Mesodermal cell (in vitro differentiated cells): ENCODE data around the gene ACOT13.

Experiments
- H3K27ac ChIP-seq: 2 replicates; pipeline ENCODE4 v1.7.0; 2013; ENCODE audit warnings: mild to moderate bottlenecking, low read depth, low read length, moderate library complexity; ENCODE audit not compliant: severe bottlenecking
- H3K36me3 ChIP-seq: 2 replicates; pipeline ENCODE4 v1.7.1; 2013; ENCODE audit warnings: mild to moderate bottlenecking, low read length, moderate library complexity; ENCODE audit not compliant: control insufficient read depth, insufficient read depth
- H3K4me1 ChIP-seq: one replicate; pipeline ENCODE4 v1.7.1; 2013; ENCODE audit warnings: mild to moderate bottlenecking, low read length; ENCODE audit not compliant: insufficient read depth, control insufficient read depth, poor library complexity, severe bottlenecking
- H3K4me3 ChIP-seq: 2 replicates; pipeline ENCODE4 v1.7.0; 2013; ENCODE audit warnings: low read length, control low read depth, mild to moderate bottlenecking; ENCODE audit not compliant: insufficient read depth, poor library complexity, severe bottlenecking; ENCODE audit errors: extremely low read depth
- H3K9me3 ChIP-seq: 2 replicates; pipeline ENCODE4 v1.7.1; 2013; ENCODE audit warnings: mild to moderate bottlenecking, low read length, moderate library complexity; ENCODE audit not compliant: control insufficient read depth
- WGBS, 2 experiments: methylation state at CpG; one replicate each; pipeline ENCODE4 v1.1.5; 2013; ENCODE audit warnings: missing lambda C conversion rate in 2 of 2; ENCODE audit not compliant: insufficient coverage in 2 of 2; 5-methylcytosine and 5-hydroxymethylcytosine counted together

ACOT13 gene

DNA sequence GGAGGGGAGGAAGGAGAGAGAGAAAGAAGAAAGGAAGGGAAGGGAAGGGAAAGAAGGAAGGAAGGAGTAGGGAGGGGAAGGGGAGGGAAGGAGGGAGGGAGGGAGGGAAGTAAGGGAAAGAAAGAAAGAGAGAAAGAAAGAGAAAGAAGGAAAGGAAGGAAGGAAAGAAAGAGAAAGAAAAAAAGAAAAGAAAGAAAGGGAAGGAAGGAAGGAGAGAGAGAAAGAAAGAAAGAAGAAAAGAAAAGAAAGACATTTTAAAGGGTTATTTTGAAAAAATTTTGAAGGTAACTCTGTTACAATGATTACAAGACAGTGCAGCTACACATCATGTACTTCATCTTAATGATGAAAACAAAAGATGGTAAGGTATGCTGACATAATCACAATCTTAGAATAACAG, 24.8 kb upstream of the ACOT13 start:
- no peaks in the 10 kb centered on the region for H3K4me1 ChIP-seq
- H3K4me3 ChIP-seq: no peak overlapping the region
- no peaks in the 10 kb centered on the region for H3K9me3 ChIP-seq
- H3K27ac ChIP-seq: no peak overlapping the region
- H3K36me3 ChIP-seq: no peaks in the 10 kb centered on the region

DNA sequence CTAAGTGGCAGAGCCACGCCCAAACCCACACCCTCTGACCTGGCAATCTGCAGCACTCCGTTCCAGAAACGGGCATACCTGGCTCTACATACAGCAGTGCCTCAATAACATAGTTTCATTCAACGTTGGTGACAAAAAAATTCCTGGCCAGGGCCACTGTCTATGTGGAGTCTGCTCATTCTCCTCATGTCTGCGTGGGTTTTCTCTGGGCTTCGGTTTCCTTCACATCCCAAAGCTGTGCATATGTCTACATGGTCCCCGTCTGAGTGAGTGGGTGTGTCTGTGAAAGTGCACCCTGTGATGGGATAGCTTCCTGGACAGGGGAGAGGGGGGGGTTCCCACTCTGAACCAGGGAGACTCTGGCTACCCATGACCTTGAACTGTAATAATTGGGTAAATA, 23.0 kb upstream of the ACOT13 start:
- no peaks in the 10 kb centered on the region for H3K4me1 ChIP-seq
- no peaks in the 10 kb centered on the region for H3K9me3 ChIP-seq
- no peaks in the 10 kb centered on the region for H3K36me3 ChIP-seq
- H3K4me3 ChIP-seq: no peak overlapping the region
- WGBS, 2 experiments: 85 to 89% methylated on average over 4 to 5 of the region's 7 CpGs
- no peak overlapping the region for H3K27ac ChIP-seq

DNA sequence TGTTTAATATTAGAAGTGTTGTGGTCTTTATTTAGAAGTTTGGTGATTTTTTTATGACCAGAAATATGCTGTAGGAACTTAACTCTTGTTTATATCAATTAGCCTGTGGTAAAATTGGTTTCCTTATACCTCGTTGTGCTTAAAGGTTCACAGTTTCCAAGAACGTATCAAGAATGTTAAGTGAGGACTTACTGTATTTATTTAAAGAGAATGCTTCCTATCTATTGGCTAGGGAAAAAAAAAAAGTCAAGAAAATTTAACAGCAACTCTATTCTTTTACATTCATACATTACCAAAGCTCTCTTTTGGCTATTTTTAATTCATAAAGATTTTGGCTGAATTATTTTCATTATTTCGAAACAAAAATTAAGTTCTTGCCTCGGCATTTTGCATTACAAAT, 22.5 kb upstream of the ACOT13 start:
- H3K9me3 ChIP-seq: no peaks in the 10 kb centered on the region
- H3K27ac ChIP-seq: no peak overlapping the region
- whole genome bisulfite sequencing, 2 experiments: 93% methylated on average over 2 of the region's 4 CpGs; no CpG with 5 or more reads in 1 of the 2 experiments
- no peaks in the 10 kb centered on the region for H3K4me1 ChIP-seq
- H3K4me3 ChIP-seq: no peak overlapping the region
- no peaks in the 10 kb centered on the region for H3K36me3 ChIP-seq

DNA sequence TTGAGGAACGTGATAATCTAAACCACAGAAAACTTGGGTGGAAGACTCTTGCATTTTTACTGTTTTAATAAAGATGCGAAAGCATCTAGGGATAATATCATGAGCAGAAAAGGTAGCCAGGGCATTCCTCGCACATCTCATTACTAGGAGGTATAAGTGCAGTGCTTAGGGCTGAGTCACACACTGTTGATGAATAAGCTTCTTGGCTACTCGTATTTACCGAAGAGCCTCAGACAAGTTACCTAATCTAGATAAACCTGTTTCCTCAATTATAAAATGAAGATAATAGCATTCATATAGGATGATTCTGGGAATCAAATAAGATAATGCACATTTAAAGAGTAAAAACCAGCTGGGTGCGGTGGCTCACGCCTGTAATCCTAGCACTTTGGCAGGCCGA, 20.1 kb upstream of the ACOT13 start:
- H3K27ac ChIP-seq: no peak overlapping the region
- peaks cover 13% of the 10 kb centered on the region for H3K36me3 ChIP-seq
- 89 to 96% methylated on average over 6 of the region's 8 CpGs for WGBS, 2 experiments
- no peaks in the 10 kb centered on the region for H3K4me1 ChIP-seq
- H3K9me3 ChIP-seq: no peaks in the 10 kb centered on the region
- no peak overlapping the region for H3K4me3 ChIP-seq

DNA sequence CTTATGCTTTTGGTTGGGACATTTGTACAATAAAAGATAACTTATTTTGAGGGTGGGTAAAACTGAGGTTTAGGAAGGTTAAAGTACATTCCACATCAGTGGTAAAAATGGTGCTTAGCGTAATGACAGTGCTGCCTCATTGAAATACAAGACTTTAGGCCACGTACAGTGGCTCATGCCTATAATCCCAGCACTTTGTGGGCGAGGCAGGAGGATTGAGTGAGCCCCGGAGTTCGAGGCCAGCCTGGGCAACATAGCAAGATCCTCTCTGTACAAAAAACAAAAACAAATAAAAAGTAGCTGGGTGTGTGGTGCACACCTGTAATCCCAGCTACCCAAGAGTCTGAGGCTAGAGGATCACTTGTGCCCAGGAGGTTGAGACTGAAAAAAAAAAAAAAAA, 18.6 kb upstream of the ACOT13 start:
- 88 to 90% methylated on average over 2 of the region's 5 CpGs for WGBS, 2 experiments

DNA sequence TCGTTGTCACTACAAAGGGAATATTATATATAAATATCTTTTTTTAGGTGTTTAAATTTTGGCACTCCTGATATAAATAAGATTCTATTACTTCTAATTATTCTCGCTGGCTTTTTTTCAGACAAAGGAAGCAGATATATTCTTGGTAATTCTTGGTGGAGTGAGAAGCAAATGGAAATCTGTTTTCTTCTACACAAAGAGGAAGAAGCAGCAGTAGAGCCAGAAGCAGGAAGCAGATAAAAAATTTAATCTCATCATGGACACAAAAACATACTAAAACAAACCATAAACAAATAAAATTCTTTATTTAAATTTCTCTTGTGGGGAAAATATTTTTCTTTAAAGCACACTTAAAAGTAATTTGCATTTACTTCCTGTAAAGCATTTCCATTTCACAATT, 17.2 kb upstream of the ACOT13 start:
- no peak overlapping the region for H3K27ac ChIP-seq
- no peak overlapping the region for H3K4me3 ChIP-seq
- no peaks in the 10 kb centered on the region for H3K9me3 ChIP-seq
- H3K36me3 ChIP-seq: peaks cover 37% of the 10 kb centered on the region
- H3K4me1 ChIP-seq: no peaks in the 10 kb centered on the region
- no CpG with 5 or more reads among the region's 2 CpGs for WGBS, 2 experiments

More for the DNA sequence above, 18.6 kb upstream of the ACOT13 start:
- H3K4me1 ChIP-seq: no peaks in the 10 kb centered on the region
- H3K36me3 ChIP-seq: peaks cover 28% of the 10 kb centered on the region
- H3K4me3 ChIP-seq: no peak overlapping the region
- H3K27ac ChIP-seq: no peak overlapping the region
- H3K9me3 ChIP-seq: no peaks in the 10 kb centered on the region

DNA sequence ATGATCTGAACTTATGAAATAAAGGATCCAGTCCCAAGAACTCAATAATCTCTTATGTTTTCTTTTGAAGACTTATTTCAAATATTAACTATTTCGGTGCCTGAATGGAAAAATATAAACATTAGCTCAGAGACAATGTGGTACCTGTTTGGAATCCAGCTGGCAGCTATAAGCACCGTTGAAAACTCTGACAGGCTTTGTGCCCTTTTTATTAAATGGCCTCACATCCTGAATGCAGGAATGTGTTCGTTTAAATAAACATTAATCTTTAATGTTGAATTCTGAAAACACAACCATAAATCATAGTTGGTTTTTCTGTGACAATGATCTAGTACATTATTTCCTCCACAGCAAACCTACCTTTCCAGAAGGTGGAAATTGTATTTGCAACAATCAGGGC, 16.5 kb upstream of the ACOT13 start:
- Histone ChIP-seq H3K4me1 (no peaks in the 10 kb centered on the region), H3K9me3 (no peaks in the 10 kb centered on the region), H3K27ac (no peak overlapping the region), H3K4me3 (no peak overlapping the region), H3K36me3 (peaks cover 43% of the 10 kb centered on the region)
- 94 to 100% methylated on average over 1 to 2 of the region's 3 CpGs for WGBS, 2 experiments

DNA sequence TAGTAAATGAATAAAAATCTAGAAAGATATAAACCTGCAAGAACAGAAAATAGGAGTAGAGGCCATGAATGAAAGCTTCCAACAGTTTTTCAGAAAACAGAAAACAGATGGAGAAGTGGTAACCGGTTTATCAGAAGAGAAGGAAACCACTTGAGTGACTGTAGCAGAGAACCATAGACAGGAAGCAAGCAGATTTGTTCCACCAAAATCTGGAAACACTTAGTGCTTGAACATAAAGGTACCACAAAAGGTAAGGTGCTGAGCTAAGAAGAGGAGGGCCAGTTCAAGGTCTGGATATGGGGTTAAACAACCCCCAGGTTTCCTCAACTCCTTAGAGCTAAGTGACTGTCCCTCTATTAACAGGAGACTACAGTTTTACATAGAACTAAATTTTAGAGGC, 11.7 kb upstream of the ACOT13 start:
- Histone ChIP-seq H3K9me3 (no peaks in the 10 kb centered on the region), H3K4me3 (no peak overlapping the region), H3K36me3 (peaks cover 61% of the 10 kb centered on the region), H3K27ac (no peak overlapping the region), H3K4me1 (no peaks in the 10 kb centered on the region)
- WGBS, 2 experiments: 77 to 91% methylated on average over 1 of the region's 1 CpG

DNA sequence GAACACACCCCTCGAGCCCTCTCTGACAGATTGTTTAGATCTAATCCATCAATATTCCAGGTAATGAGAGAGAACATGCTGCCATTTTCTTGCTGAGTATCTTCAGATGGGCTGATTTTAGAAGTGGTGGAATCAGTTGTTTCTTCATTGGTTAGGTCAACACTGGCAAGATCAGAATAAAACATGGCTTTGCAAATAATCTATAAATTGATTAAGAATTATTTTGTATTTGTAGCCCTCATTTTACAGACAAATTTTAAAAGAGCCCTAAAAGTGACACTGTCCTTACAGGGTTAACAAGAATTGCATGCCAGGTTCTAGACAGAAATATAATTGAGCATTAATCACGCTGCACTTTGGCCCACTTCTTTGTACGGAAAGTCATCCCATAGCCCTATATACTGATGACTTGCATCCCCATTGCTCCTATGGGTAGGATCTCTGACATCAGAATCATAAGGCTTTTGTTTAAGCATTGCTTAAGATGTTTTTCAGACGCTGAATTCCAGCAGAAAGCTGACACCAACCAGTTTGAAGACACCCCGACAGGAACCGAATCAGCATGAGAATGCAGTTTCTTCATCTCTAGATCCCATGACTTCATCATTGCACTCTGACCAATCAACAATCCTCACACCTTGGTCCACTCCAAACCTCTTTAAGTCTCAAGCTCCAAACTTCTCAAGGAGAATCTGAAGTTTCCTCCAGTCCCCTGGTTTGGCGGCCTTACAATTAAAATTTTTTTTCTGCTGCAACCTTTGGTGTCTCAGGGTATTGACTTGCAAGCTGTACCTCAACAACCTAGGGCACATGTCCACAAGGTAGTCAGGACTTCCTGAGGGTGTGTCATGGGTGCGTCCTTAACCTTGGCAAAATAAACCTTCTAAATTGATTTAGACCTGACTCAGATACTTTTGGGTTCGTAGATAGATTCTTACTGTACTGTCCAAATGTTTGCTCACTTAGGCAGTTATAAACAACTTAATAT, 8.0 kb upstream of the ACOT13 start:
- Histone ChIP-seq H3K9me3 (no peaks in the 10 kb centered on the region), H3K27ac (no peak overlapping the region), H3K4me3 (no peak overlapping the region), H3K4me1 (no peaks in the 10 kb centered on the region), H3K36me3 (peaks cover 58% of the 10 kb centered on the region)
- 65 to 73% methylated on average over 6 of the region's 9 CpGs for WGBS, 2 experiments

DNA sequence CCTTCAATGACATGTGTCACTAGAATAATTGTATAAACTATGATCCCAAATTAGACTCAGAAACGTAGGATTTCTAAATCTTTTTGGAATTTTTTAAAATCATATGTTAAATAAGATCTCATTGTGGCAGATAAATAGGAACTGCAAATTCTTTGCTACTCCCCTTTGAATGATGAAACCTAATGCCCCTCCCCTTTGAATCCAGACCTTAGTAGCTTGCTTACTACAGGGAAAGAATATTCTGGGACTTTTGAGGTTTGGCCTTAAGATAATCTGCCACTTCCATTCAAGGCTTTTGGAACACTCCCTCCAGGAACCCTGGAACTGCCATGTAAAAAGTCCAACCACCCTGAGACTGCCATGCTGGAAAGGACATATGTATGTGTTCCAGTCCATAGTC, 7.3 kb upstream of the ACOT13 start:
- Histone ChIP-seq H3K36me3 (peaks cover 63% of the 10 kb centered on the region), H3K9me3 (no peaks in the 10 kb centered on the region), H3K27ac (no peak overlapping the region), H3K4me3 (no peak overlapping the region), H3K4me1 (no peaks in the 10 kb centered on the region)
- no CpG with 5 or more reads among the region's 1 CpG for WGBS, 2 experiments

DNA sequence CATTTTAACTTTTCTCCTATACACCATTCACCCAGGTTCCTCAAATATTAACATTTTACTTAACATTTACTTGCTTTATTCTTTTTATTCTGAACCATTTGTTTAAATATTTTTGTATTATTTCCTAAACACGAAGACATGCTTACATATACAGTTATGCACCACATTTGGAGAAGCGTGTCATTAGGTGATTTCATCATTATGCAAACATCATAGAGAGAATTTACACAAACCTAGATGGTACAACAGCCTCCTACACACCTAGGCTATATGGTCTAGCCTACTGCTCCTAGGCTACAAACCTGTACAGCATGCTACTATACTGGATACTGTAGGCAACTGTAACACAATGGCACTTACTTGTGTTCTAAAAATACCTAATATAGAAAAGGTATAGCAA, 6.8 kb upstream of the ACOT13 start:
- Histone ChIP-seq H3K4me3 (no peak overlapping the region), H3K4me1 (no peaks in the 10 kb centered on the region), H3K9me3 (no peaks in the 10 kb centered on the region), H3K36me3 (peaks cover 63% of the 10 kb centered on the region), H3K27ac (no peak overlapping the region)
- 90 to 100% methylated on average over 1 to 2 of the region's 2 CpGs for WGBS, 2 experiments
